NCI-H146 treated with DMSO at 0.1 percent for 48 hours (cell line): ENCODE results near the gene TMEM8B.

Experiments
- DNase-seq: peaks from one replicate; lab custom pipeline; 2025; ENCODE audit not compliant: unreplicated experiment; lab: John Stamatoyannopoulos, UW

The TMEM8B gene

GRCh38 chr9:35829084-35829763 lies at the start of gene TMEM8B:
TSS of gene TMEM8B (plus strand) at chr9:35829228. CDS start at chr9:35829448, 220 bp downstream.
- DNase-seq: peak; percentile 85

GRCh38 chr9:35781066-35781465 lies 48.0 kb upstream of the TMEM8B start:
- no peak for DNase-seq

- no peak for DNase-seq
These were observed 45.6 kb upstream of the TMEM8B start for GRCh38 chr9:35783418-35783817.

DNA sequence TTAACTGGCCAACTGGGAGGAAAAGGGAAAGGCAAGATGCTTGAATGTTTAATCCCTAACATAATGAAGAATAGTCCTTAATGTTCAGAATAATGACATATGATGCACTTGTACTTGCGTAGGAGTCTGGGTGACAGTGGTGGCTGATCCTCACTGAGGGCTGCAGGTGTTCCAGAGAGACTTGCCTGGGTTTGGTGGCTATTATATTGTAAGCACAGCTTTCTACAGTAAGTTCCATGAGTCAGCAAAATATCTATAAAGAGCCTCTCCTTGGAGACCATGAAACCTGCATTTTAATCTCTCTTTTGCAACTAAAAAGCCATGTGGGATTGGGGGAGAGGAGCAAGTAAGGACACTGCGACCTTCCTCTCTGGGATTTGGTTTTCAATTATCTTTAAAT lies 39.5 kb upstream of the TMEM8B start:
- no peak for DNase-seq

GRCh38 chr9:35790025-35790384 lies 39.0 kb upstream of the TMEM8B start:
- no peak for DNase-seq

GRCh38 chr9:35790385-35791296 lies 38.4 kb upstream of the TMEM8B start:
- DNase-seq: peak; percentile 69

DNA sequence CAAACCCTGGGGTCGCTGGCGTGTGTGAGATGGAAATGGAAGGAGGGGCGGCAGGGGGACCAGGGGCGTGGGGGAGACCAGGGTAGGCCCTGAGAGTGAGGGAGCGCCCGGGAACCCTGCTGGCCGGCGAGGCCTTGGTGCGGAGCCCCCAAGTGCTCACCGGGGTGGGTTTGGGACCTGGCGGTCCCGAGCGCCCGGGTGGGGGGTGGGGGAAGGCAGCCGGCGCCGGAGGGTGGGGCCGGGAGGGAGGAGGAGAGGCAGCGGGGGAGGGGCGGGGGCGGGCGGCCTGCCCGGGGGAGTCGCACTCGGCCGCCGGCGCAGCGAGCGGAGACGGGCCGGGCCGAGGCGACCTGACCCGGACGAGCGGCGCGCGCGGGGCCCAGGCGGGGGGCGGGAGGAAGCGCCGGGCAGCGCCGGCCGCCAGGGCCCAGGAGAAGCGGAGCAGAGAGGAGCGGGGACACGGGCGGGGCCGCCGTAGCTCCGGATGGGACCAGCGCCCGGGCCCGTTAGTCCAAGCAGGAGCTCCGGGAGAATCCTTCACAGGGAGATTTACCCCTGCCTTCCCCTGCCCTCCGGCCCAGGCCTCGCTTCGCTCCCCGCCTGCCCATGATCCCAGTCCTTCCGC lies 37.6 kb upstream of the TMEM8B start, which contains the start of gene NPR2:
Gene NPR2, plus strand, starts transcription at position 295 of the 625 bp plus-strand sequence. CDS start 818 bp downstream, outside the sequence.
- DNase-seq: no peak

DNA sequence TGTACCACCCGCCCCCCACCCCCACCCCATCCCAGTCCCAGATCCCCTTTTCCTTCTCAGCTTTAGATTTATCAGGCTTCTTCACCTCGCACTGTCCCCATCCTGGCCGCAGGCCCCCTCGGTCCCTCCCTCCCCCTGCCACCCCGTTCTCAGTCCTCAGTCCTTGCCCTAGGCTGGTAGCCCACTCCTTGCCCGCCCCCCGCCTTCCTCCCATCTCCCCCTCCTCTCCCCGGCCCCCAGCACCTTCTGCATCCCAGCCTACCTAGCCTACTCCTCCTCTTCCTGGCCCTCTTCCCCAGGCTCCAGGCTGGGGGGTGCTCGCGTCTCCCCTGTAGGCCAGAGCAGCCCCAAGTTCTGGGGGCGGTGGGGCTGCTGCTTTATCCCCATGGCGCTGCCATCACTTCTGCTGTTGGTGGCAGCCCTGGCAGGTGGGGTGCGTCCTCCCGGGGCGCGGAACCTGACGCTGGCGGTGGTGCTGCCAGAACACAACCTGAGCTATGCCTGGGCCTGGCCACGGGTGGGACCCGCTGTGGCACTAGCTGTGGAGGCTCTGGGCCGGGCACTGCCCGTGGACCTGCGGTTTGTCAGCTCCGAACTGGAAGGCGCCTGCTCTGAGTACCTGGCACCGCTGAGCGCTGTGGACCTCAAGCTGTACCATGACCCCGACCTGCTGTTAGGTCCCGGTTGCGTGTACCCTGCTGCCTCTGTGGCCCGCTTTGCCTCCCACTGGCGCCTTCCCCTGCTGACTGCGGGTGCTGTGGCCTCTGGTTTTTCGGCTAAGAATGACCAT lies 36.8 kb upstream of the TMEM8B start:
- no peak for DNase-seq

GRCh38 chr9:35792826-35793225 lies 36.2 kb upstream of the TMEM8B start:
- no peak for DNase-seq

- no peak for DNase-seq
These were observed 35.6 kb upstream of the TMEM8B start for GRCh38 chr9:35793461-35793860.

DNA sequence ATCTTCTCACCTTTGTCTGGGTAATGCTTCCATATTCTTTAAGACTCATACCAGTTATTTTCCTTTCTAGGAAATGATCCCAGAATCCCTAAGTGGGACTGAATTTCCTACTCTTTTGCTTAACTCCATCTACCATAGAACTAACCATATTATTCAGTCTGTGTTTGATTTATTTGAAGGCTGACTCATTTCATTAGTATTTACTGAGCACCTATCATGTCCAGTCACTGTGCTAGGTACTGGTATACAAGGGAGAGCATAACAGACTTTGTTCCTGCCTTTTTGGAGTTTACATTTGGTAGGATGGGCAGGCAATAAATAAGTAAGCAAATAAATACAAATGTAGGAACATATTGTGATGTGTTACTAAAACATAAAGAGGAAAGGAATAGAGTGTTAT lies 33.3 kb upstream of the TMEM8B start:
- no peak for DNase-seq

DNA sequence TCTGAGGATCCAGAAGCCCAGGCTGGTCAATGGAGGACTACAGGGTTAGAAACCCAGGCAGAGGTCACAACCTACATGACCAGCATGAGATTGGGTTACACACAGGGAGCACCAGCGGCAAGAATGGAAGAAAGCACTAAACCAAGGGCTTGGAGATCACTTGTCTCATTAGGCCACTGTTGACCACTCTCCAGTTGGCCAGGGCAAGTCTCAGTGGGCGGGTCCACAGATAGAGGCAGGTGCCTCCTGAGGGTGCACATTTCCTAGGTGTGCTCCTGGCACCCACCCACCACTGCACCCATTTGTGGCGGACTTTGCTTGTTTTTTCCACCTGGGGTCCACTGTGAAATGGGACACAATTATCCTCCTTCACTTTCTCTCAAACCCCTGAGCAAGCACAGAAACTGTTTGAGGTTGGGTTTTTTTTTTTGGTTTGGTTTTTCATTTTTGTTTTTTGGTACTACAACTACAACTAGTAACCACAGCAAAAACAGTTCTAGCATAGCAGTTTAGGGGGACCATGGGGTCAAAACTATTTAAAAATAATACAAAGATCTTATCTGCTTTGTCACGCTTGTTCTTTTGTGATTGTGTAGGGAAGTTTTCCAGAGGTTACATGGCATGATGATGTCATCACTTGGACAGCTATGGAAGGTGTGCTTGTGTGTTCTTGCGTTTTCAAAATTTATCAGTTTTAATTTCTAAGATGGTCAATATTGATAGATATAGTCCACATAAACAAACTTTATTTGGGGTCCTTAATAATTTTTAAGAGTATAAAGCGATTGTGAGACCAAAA lies 31.5 kb upstream of the TMEM8B start:
- no peak for DNase-seq

- DNase-seq: no peak
These were observed 30.2 kb upstream of the TMEM8B start for GRCh38 chr9:35798658-35799374.

- no peak for DNase-seq
These were observed 28.5 kb upstream of the TMEM8B start for GRCh38 chr9:35800530-35800929.

- no peak for DNase-seq
These were observed 27.5 kb upstream of the TMEM8B start for GRCh38 chr9:35801328-35802128.

DNA sequence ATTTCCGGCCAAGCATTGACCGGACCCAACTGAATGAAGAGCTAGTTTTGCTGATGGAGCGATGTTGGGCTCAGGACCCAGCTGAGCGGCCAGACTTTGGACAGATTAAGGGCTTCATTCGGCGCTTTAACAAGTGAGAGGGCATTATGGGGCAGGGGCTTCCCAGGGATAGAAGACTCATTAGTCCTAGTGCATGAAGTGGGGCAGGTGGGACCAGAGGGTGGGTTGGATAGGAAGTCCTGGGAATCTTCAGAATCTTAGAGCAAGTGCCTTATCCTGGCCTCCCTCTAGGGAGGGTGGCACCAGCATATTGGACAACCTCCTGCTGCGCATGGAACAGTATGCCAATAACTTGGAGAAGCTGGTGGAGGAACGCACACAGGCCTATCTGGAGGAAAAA lies 22.9 kb upstream of the TMEM8B start:
- no peak for DNase-seq

- no peak for DNase-seq
These were observed 20.6 kb upstream of the TMEM8B start for GRCh38 chr9:35808433-35808832.

- no peak for DNase-seq
These were observed 18.9 kb upstream of the TMEM8B start for GRCh38 chr9:35810122-35810521.
